ENCODE data around the gene CCL17. TPM values are rescaled to one million over a fixed set of nuclear protein-coding genes. Genes with fewer than 3 reads are reported as not detected.
A peak's percentile ranks its signal among the peaks of the same experiment; 100 is the strongest.

The CCL17 gene
- total RNA-seq, 1 donor = not detected

DNA sequence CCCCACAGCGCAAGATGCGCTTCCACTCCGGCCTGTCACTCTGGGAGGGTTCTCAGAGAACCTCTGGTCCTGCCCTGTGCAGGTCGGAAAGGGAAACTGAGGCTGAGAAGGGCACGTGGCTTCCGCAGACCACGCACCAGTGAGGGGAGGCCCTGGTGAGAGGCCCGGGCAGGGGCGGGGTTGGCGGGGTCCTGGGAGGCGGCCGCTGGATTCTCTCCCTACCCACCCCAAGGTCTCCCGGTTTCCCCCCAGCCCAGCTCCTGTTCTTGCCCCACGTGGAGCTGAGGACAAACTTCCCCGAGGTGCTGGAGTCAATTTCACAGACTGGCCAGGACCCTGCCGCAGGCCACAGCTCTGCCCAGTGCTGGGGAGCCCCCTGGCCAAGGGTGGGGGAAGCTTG, 11.5 kb downstream of the CCL17 start:
- no peaks in the 10 kb centered on the region for H3K36me3 ChIP-seq (ENCODE audit: insufficient read depth, low read length)
- H3K4me1 ChIP-seq (ENCODE audit: insufficient read depth, low read length) = peaks cover 3% of the 10 kb centered on the region
- no peaks in the 10 kb centered on the region for H3K9me3 ChIP-seq (ENCODE audit: low read depth, low read length)
- no peaks in the 10 kb centered on the region for H3K79me2 ChIP-seq (ENCODE audit: insufficient read depth, low read length)
- H3K4me3 ChIP-seq (ENCODE audit: insufficient read depth, low read length) = no peak overlapping the region
- H3K27ac ChIP-seq (ENCODE audit: low read depth, low read length) = no peak overlapping the region
- H3K27me3 ChIP-seq (ENCODE audit: insufficient read depth, low read length) = no peaks in the 10 kb centered on the region
- TF ChIP-seq, protein P1, sequence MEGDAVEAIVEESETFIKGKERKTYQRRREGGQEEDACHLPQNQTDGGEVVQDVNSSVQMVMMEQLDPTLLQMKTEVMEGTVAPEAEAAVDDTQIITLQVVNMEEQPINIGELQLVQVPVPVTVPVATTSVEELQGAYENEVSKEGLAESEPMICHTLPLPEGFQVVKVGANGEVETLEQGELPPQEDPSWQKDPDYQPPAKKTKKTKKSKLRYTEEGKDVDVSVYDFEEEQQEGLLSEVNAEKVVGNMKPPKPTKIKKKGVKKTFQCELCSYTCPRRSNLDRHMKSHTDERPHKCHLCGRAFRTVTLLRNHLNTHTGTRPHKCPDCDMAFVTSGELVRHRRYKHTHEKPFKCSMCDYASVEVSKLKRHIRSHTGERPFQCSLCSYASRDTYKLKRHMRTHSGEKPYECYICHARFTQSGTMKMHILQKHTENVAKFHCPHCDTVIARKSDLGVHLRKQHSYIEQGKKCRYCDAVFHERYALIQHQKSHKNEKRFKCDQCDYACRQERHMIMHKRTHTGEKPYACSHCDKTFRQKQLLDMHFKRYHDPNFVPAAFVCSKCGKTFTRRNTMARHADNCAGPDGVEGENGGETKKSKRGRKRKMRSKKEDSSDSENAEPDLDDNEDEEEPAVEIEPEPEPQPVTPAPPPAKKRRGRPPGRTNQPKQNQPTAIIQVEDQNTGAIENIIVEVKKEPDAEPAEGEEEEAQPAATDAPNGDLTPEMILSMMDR (IDR thresholded peaks at IDR 0.05; ENCODE audit: extremely low read depth, low read depth, low read length) = no peak
- no peak overlapping the region for H2AFZ ChIP-seq (ENCODE audit: low read length)
- H4K20me1 ChIP-seq (ENCODE audit: insufficient read depth, low read length) = no peaks in the 10 kb centered on the region
- no peak for DNase-seq (ENCODE audit: insufficient read length, low spot score, missing footprints)
- H3K4me2 ChIP-seq (ENCODE audit: insufficient read depth, low read length) = no peak overlapping the region

DNA sequence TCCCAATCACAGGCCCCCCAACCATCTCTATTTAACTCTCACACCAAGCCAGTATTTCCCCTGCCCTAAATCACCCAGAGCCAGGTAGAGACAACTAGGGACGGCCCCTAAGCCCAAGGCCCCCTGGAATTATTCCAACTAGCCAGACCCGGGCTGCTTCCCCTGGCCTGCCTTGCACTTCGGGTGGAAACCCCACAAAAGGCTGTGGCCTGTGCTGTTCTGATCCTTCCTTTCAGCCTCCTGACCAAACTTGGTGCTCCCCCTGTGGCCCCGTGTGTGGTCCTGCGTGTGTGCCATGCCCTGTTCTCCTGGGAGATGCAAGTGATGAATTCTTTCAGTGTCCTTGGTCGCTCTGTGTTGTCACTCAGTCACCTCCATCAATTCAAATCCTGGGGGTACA, 14.9 kb downstream of the CCL17 start:
- TF ChIP-seq, protein P1 (IDR thresholded peaks at IDR 0.05; ENCODE audit: extremely low read depth, low read depth, low read length) = no peak
- H3K4me2 ChIP-seq (ENCODE audit: insufficient read depth, low read length) = no peak overlapping the region

DNA sequence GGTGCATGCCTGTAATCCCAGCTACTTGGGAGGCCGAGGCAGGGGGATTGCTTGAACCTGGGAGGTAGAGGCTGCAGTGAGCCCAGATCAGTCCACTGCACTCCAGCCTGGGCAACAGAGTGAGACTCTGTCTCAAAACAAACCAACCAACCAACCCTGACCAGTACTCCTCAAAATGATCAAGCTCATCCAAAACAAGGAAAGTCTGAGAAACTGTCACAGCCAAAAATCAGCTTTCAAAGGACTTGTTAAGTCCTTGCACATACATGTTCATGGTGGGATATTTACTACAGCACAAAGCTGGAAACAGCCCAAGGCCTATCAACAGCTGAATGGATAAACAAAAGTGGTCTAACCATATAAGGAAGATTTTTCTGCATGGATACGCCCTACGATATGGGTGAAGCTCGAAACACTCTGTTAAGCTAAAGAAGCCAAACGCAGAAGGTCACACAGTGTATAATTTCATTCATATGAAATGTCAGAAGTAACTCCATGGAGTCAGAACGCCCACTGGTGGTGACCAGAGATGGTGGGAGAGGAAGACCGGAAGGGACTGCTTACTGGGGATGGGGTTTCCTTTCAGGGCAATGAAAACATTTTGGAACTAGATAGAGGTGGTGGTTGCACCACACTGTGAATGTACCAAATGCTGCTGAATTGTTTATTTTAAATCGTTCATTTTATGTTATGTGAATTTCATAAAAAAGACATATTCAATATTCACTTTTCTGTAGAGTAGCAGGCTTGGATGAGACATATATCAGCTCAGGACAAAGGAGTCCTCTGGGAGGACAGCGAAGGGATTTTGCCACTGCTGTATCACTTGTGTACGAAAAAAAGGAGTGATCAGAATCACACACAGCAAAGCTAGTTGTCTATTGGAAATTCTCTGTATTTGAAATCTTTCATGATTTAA, 17.7 kb downstream of the CCL17 start:
- Histone ChIP-seq H3K4me2 (ENCODE audit: insufficient read depth, low read length) (peak overlapping the region; percentile 65), H3K9me3 (ENCODE audit: low read depth, low read length) (no peaks in the 10 kb centered on the region), H3K27me3 (ENCODE audit: insufficient read depth, low read length) (no peaks in the 10 kb centered on the region), H4K20me1 (ENCODE audit: insufficient read depth, low read length) (no peaks in the 10 kb centered on the region), H3K79me2 (ENCODE audit: insufficient read depth, low read length) (no peaks in the 10 kb centered on the region), H3K36me3 (ENCODE audit: insufficient read depth, low read length) (no peaks in the 10 kb centered on the region), H3K27ac (ENCODE audit: low read depth, low read length) (no peak overlapping the region), H2AFZ (ENCODE audit: low read length) (peak overlapping the region; percentile 71), H3K4me3 (ENCODE audit: insufficient read depth, low read length) (no peak overlapping the region), H3K4me1 (ENCODE audit: insufficient read depth, low read length) (peaks cover 6% of the 10 kb centered on the region)
- TF ChIP-seq, protein P1 (IDR thresholded peaks at IDR 0.05; ENCODE audit: extremely low read depth, low read depth, low read length) = peak; percentile 82
- peak; percentile 88 for DNase-seq (ENCODE audit: insufficient read length, low spot score, missing footprints)

More for the DNA sequence above, 14.9 kb downstream of the CCL17 start:
- H3K79me2 ChIP-seq (ENCODE audit: insufficient read depth, low read length) = no peaks in the 10 kb centered on the region
- H3K27ac ChIP-seq (ENCODE audit: low read depth, low read length) = no peak overlapping the region
- H3K27me3 ChIP-seq (ENCODE audit: insufficient read depth, low read length) = no peaks in the 10 kb centered on the region
- H3K36me3 ChIP-seq (ENCODE audit: insufficient read depth, low read length) = no peaks in the 10 kb centered on the region
- H3K4me1 ChIP-seq (ENCODE audit: insufficient read depth, low read length) = peaks cover 6% of the 10 kb centered on the region
- H3K9me3 ChIP-seq (ENCODE audit: low read depth, low read length) = no peaks in the 10 kb centered on the region
- no peak for DNase-seq (ENCODE audit: insufficient read length, low spot score, missing footprints)
- no peak overlapping the region for H3K4me3 ChIP-seq (ENCODE audit: insufficient read depth, low read length)
- peak overlapping the region; percentile 62 for H2AFZ ChIP-seq (ENCODE audit: low read length)
- H4K20me1 ChIP-seq (ENCODE audit: insufficient read depth, low read length) = no peaks in the 10 kb centered on the region

DNA sequence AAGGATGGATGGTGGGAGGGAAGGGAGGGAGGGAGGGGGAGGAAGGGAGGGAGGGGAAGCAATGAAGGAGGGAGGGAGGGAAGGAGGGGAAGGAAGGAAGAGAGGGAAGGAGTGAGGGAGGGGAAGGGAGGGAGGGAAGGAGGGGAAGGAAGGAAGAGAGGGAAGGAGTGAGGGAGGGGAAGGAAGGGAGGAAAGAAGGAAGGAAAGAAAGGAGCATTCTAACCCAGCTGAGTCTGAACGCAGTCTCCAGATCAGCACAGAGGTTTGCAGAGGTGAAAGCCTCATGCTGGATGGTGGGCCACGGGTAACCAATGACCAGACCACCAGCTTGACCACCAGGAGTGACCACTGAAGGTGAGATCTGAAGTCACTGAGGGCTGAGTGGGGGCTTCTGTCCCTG, 18.6 kb downstream of the CCL17 start:
- TF ChIP-seq, protein P1 (IDR thresholded peaks at IDR 0.05; ENCODE audit: extremely low read depth, low read depth, low read length) = no peak
- Histone ChIP-seq H2AFZ (ENCODE audit: low read length) (no peak overlapping the region), H3K27ac (ENCODE audit: low read depth, low read length) (no peak overlapping the region), H3K4me1 (ENCODE audit: insufficient read depth, low read length) (peaks cover 6% of the 10 kb centered on the region), H3K4me3 (ENCODE audit: insufficient read depth, low read length) (no peak overlapping the region), H3K79me2 (ENCODE audit: insufficient read depth, low read length) (no peaks in the 10 kb centered on the region), H3K9me3 (ENCODE audit: low read depth, low read length) (no peaks in the 10 kb centered on the region), H3K4me2 (ENCODE audit: insufficient read depth, low read length) (no peak overlapping the region), H4K20me1 (ENCODE audit: insufficient read depth, low read length) (no peaks in the 10 kb centered on the region), H3K36me3 (ENCODE audit: insufficient read depth, low read length) (peaks cover 7% of the 10 kb centered on the region), H3K27me3 (ENCODE audit: insufficient read depth, low read length) (no peaks in the 10 kb centered on the region)
- no peak for DNase-seq (ENCODE audit: insufficient read length, low spot score, missing footprints)
